B cell (primary cell): ENCODE data around the gene CACNG4.

Experiments
- CTCF ChIP-seq: fragments of 200-600 bp; IDR thresholded peaks from one replicate; pipeline ENCODE4 v1.8.0; 2022; ENCODE audit warnings: antibody characterized with exemption, mild to moderate bottlenecking
- EZH2 ChIP-seq: IDR thresholded peaks from 2 replicates; pipeline ENCODE4 v1.6.1; 2012; ENCODE audit warnings: borderline replicate concordance, low read depth, mild to moderate bottlenecking, moderate library complexity, low read length; ENCODE audit not compliant: insufficient read depth, poor library complexity, severe bottlenecking

GRCh38 chr17:67013891-67014290 is 49.4 kb downstream of the CACNG4 start:
- TF ChIP-seq EZH2 (no peak), CTCF (no peak)
